ENCODE data around the gene PXDN. TPM values are rescaled to one million over a fixed set of nuclear protein-coding genes. Genes with fewer than 3 reads are reported as not detected.

PXDN gene
- total RNA-seq, 1 experiment from 2014 or later: 146 TPM

DNA sequence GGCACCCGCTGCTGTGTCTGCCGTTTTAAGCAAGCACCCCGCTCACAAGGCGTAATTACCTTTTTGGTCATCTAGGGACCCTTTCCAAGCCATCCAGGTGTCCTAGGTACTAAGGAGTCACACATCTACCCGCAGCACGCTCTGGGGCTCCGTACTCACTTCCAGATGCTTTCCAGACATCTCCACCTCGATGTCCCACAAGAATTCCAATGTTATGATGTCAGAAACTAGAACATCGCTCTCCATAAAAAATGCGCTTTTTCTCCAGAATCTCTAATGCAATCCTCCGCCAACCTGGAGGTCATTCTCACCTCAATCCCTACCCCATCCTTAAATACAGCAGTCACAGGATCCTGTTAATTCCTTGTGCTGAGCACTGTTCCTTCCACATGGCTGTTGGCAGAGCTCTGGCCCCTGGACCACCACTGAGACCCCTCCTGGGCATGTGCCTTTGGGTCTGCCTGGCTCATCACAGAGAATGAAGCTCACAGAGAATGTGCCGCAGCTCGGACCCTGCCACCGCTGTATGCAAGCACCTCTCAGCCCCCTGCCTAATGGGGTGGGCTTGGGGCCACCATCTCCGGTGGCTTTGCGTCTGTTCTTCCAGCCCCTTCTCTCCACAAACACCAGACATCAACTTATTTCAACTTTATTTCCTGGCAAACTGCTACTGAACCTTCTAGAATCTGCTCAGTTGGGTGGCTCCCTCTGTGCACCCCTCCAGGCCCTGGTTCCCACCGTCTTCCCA lies 4.6 kb upstream of the PXDN start:
- ATAC-seq (no peak), DNase-seq (ENCODE audit: low spot score) (no peak)
- peaks cover 3% of the 10 kb centered on the region; the same call in 1 of the 2 replicates for H3K36me3 Mint-ChIP-seq
- no peak overlapping the region for H3K27ac Mint-ChIP-seq
- ChIA-PET POLR2A (no interaction called here), CTCF (interaction anchor here (1.2 to 1.7 kb wide), 4 partner anchors 18 to 68 kb away, joined by 3 to 5 read pairs (median 4); no protein-coding TSS in a partner anchor)
- H3K4me3 Mint-ChIP-seq: no peak overlapping the region
- peaks cover 14% of the 10 kb centered on the region for H3K4me1 Mint-ChIP-seq
- H3K9me3 Mint-ChIP-seq: peaks cover 7% of the 10 kb centered on the region; the same call in 1 of the 2 replicates
- TF ChIP-seq, protein P1, sequence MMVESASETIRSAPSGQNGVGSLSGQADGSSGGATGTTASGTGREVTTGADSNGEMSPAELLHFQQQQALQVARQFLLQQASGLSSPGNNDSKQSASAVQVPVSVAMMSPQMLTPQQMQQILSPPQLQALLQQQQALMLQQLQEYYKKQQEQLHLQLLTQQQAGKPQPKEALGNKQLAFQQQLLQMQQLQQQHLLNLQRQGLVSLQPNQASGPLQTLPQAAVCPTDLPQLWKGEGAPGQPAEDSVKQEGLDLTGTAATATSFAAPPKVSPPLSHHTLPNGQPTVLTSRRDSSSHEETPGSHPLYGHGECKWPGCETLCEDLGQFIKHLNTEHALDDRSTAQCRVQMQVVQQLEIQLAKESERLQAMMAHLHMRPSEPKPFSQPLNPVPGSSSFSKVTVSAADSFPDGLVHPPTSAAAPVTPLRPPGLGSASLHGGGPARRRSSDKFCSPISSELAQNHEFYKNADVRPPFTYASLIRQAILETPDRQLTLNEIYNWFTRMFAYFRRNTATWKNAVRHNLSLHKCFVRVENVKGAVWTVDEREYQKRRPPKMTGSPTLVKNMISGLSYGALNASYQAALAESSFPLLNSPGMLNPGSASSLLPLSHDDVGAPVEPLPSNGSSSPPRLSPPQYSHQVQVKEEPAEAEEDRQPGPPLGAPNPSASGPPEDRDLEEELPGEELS (CRISPR knock-in tag; IDR thresholded peaks at IDR 0.05): no peak
- no peak for TF ChIP-seq TP53 (CRISPR knock-in tag; IDR thresholded peaks at IDR 0.05)
- TF ChIP-seq, protein P2, sequence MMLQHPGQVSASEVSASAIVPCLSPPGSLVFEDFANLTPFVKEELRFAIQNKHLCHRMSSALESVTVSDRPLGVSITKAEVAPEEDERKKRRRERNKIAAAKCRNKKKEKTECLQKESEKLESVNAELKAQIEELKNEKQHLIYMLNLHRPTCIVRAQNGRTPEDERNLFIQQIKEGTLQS (CRISPR knock-in tag; conservative IDR thresholded peaks at IDR 0.05): no peak
- TF ChIP-seq ATF1 (CRISPR knock-in tag; IDR thresholded peaks at IDR 0.05): no peak
- TF ChIP-seq, protein P3, sequence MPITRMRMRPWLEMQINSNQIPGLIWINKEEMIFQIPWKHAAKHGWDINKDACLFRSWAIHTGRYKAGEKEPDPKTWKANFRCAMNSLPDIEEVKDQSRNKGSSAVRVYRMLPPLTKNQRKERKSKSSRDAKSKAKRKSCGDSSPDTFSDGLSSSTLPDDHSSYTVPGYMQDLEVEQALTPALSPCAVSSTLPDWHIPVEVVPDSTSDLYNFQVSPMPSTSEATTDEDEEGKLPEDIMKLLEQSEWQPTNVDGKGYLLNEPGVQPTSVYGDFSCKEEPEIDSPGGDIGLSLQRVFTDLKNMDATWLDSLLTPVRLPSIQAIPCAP (CRISPR knock-in tag; IDR thresholded peaks at IDR 0.05): no peak
- TF ChIP-seq NR2C2 (CRISPR knock-in tag; IDR thresholded peaks at IDR 0.05): no peak
- TF ChIP-seq JUN (CRISPR knock-in tag; IDR thresholded peaks at IDR 0.05): no peak
- no peak for TF ChIP-seq ZNF121 (CRISPR knock-in tag; IDR thresholded peaks at IDR 0.05)
- no peak for TF ChIP-seq SOX15 (CRISPR knock-in tag; IDR thresholded peaks at IDR 0.05)
- no peak for TF ChIP-seq SMAD3 (CRISPR knock-in tag; IDR thresholded peaks at IDR 0.05; ENCODE audit: borderline replicate concordance)
- TF ChIP-seq, protein P4, sequence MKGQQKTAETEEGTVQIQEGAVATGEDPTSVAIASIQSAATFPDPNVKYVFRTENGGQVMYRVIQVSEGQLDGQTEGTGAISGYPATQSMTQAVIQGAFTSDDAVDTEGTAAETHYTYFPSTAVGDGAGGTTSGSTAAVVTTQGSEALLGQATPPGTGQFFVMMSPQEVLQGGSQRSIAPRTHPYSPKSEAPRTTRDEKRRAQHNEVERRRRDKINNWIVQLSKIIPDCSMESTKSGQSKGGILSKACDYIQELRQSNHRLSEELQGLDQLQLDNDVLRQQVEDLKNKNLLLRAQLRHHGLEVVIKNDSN (CRISPR knock-in tag; IDR thresholded peaks at IDR 0.05): no peak
- TF ChIP-seq TEAD4 (CRISPR knock-in tag; IDR thresholded peaks at IDR 0.05): no peak
- TF ChIP-seq, protein P5, sequence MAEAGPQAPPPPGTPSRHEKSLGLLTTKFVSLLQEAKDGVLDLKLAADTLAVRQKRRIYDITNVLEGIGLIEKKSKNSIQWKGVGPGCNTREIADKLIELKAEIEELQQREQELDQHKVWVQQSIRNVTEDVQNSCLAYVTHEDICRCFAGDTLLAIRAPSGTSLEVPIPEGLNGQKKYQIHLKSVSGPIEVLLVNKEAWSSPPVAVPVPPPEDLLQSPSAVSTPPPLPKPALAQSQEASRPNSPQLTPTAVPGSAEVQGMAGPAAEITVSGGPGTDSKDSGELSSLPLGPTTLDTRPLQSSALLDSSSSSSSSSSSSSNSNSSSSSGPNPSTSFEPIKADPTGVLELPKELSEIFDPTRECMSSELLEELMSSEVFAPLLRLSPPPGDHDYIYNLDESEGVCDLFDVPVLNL (CRISPR knock-in tag; IDR thresholded peaks at IDR 0.05; ENCODE audit: borderline replicate concordance, low read depth): no peak
- TF ChIP-seq ETV6 (CRISPR knock-in tag; IDR thresholded peaks at IDR 0.05): no peak
- TF ChIP-seq NFATC4 (CRISPR knock-in tag; IDR thresholded peaks at IDR 0.05): no peak
- no peak for TF ChIP-seq NFE2L1 (CRISPR knock-in tag; IDR thresholded peaks at IDR 0.05)
- TF ChIP-seq, protein P6, sequence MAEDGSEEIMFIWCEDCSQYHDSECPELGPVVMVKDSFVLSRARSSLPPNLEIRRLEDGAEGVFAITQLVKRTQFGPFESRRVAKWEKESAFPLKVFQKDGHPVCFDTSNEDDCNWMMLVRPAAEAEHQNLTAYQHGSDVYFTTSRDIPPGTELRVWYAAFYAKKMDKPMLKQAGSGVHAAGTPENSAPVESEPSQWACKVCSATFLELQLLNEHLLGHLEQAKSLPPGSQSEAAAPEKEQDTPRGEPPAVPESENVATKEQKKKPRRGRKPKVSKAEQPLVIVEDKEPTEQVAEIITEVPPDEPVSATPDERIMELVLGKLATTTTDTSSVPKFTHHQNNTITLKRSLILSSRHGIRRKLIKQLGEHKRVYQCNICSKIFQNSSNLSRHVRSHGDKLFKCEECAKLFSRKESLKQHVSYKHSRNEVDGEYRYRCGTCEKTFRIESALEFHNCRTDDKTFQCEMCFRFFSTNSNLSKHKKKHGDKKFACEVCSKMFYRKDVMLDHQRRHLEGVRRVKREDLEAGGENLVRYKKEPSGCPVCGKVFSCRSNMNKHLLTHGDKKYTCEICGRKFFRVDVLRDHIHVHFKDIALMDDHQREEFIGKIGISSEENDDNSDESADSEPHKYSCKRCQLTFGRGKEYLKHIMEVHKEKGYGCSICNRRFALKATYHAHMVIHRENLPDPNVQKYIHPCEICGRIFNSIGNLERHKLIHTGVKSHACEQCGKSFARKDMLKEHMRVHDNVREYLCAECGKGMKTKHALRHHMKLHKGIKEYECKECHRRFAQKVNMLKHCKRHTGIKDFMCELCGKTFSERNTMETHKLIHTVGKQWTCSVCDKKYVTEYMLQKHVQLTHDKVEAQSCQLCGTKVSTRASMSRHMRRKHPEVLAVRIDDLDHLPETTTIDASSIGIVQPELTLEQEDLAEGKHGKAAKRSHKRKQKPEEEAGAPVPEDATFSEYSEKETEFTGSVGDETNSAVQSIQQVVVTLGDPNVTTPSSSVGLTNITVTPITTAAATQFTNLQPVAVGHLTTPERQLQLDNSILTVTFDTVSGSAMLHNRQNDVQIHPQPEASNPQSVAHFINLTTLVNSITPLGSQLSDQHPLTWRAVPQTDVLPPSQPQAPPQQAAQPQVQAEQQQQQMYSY (CRISPR knock-in tag; IDR thresholded peaks at IDR 0.05): no peak
- peaks cover 47% of the 10 kb centered on the region for H3K27me3 Mint-ChIP-seq (ENCODE audit: low read depth)
